Endodermal cell (in vitro differentiated cells): ENCODE results near the gene LINC01488. TPM values are rescaled to one million over a fixed set of nuclear protein-coding genes. Genes with fewer than 3 reads are reported as not detected.

ENCODE experiments used
- DNase-seq: peaks from one replicate; pipeline ENCODE4 v3.0.0-alpha.2; 2017
- H3K27ac ChIP-seq: 2 replicates; pipeline ENCODE4 v1.5.1; 2013; ENCODE audit warnings: mild to moderate bottlenecking, low read depth, low read length, moderate library complexity
- H3K27me3 ChIP-seq: 2 replicates; pipeline ENCODE4 v1.6.1; 2013; ENCODE audit warnings: mild to moderate bottlenecking, low read length, moderate library complexity; ENCODE audit not compliant: insufficient read depth, control insufficient read depth, poor library complexity, severe bottlenecking
- H3K36me3 ChIP-seq: 2 replicates; pipeline ENCODE4 v1.7.0; 2013; ENCODE audit warnings: mild to moderate bottlenecking, low read length, moderate library complexity; ENCODE audit not compliant: control insufficient read depth, insufficient read depth
- H3K4me1 ChIP-seq: one replicate; pipeline ENCODE4 v1.7.0; 2013; ENCODE audit warnings: low read length; ENCODE audit not compliant: control insufficient read depth, insufficient read depth
- H3K4me3 ChIP-seq: 2 replicates; pipeline ENCODE4 v1.5.1; 2013; ENCODE audit warnings: mild to moderate bottlenecking, low read length, moderate library complexity
- H3K9ac ChIP-seq: 2 replicates; pipeline ENCODE4 v1.6.1; 2013; ENCODE audit warnings: mild to moderate bottlenecking, low read length, moderate library complexity; ENCODE audit not compliant: poor library complexity, severe bottlenecking; ENCODE audit errors: extremely low read depth
- H3K9me3 ChIP-seq: 2 replicates; pipeline ENCODE4 v1.6.1; 2013; ENCODE audit warnings: mild to moderate bottlenecking, low read length, moderate library complexity; ENCODE audit not compliant: control insufficient read depth
- H3K27ac Mint-ChIP-seq: 2 replicates; pipeline ENCODE4 v1.8.0; 2020; ENCODE audit warnings: mixed read lengths
- H3K27me3 Mint-ChIP-seq: 2 replicates; pipeline ENCODE4 v1.8.0; 2021; ENCODE audit warnings: mild to moderate bottlenecking, mixed read lengths; ENCODE audit not compliant: insufficient read depth
- H3K36me3 Mint-ChIP-seq: 2 replicates; pipeline ENCODE4 v1.8.0; 2020; ENCODE audit warnings: low read depth, mixed read lengths
- H3K4me1 Mint-ChIP-seq: 2 replicates; pipeline ENCODE4 v1.8.0; 2020; ENCODE audit warnings: mixed read lengths
- H3K4me3 Mint-ChIP-seq: 2 replicates; pipeline ENCODE4 v1.8.0; 2020; ENCODE audit warnings: mild to moderate bottlenecking, moderate library complexity, mixed read lengths
- H3K9me3 Mint-ChIP-seq: 2 replicates; pipeline ENCODE4 v1.8.0; 2020; ENCODE audit warnings: mild to moderate bottlenecking, mixed read lengths
- WGBS, 2 experiments: methylation state at CpG; one replicate each; pipeline versions ENCODE4 v1.1.5 to v1.1.7; 2013; ENCODE audit warnings: missing lambda C conversion rate in 2 of 2, mixed read lengths in 1 of 2; ENCODE audit not compliant: insufficient coverage in 1 of 2, insufficient read length in 1 of 2; 5-methylcytosine and 5-hydroxymethylcytosine counted together
- total RNA-seq, 2 donors: library from RNA; stranded (reverse); fragmentation: NEBNext Ultra II Directional in 1 of 2; extraction: Animal tissue kit (Norgen Biotek cat#: 25700) in 1 of 2; gene quantifications; 2 replicates in 1 of 2; 3 replicates in 1 of 2; pipeline ENCODE4 v1.2.1, GENCODE V29; 2021
- TF ChIP-seq, protein P1 (sequence below): fragments of 200-600 bp; sonication (generic); conservative IDR thresholded peaks from 2 replicates; pipeline ENCODE4 v1.5.0; 2021; ENCODE audit warnings: antibody characterized with exemption, mild to moderate bottlenecking

LINC01488 gene
- total RNA-seq, 2 donors from 2014 or later = not detected

DNA sequence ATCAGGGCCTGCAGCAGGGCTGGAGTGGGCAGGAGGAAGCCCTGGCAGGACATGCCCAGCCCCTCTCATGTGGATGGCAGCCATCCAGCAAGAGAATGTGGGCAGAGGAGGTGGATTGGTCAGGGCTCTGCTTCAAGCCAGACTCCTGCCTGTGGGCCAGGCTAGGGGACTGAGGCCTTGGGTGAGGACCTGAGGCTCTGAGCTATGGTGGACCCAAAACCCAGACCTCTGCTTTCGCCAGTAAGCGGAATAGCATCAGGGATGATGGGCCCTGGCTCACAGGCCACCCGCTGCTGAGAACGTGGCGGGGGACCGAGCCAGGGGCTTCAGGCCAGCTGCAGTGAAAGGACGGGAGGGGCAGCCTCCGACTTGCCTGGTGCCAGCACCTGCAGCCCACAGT lies 57.4 kb downstream of the LINC01488 start:
- Mint-ChIP-seq H3K9me3 (no peaks in the 10 kb centered on the region), H3K36me3 (no peaks in the 10 kb centered on the region), H3K27ac (no peak overlapping the region), H3K27me3 (no peaks in the 10 kb centered on the region), H3K4me1 (no peaks in the 10 kb centered on the region), H3K4me3 (no peak overlapping the region)
- no peaks in the 10 kb centered on the region for H3K36me3 ChIP-seq
- no peaks in the 10 kb centered on the region for H3K4me1 ChIP-seq
- H3K4me3 ChIP-seq = no peak overlapping the region
- H3K27me3 ChIP-seq = no peaks in the 10 kb centered on the region
- WGBS, 2 experiments = 92 to 94% methylated on average over 8 of the region's 8 CpGs
- no peak overlapping the region for H3K9ac ChIP-seq
- TF ChIP-seq, protein P1, sequence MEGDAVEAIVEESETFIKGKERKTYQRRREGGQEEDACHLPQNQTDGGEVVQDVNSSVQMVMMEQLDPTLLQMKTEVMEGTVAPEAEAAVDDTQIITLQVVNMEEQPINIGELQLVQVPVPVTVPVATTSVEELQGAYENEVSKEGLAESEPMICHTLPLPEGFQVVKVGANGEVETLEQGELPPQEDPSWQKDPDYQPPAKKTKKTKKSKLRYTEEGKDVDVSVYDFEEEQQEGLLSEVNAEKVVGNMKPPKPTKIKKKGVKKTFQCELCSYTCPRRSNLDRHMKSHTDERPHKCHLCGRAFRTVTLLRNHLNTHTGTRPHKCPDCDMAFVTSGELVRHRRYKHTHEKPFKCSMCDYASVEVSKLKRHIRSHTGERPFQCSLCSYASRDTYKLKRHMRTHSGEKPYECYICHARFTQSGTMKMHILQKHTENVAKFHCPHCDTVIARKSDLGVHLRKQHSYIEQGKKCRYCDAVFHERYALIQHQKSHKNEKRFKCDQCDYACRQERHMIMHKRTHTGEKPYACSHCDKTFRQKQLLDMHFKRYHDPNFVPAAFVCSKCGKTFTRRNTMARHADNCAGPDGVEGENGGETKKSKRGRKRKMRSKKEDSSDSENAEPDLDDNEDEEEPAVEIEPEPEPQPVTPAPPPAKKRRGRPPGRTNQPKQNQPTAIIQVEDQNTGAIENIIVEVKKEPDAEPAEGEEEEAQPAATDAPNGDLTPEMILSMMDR = no peak
- DNase-seq = no peak
- H3K9me3 ChIP-seq = no peaks in the 10 kb centered on the region
- H3K27ac ChIP-seq = no peak overlapping the region

DNA sequence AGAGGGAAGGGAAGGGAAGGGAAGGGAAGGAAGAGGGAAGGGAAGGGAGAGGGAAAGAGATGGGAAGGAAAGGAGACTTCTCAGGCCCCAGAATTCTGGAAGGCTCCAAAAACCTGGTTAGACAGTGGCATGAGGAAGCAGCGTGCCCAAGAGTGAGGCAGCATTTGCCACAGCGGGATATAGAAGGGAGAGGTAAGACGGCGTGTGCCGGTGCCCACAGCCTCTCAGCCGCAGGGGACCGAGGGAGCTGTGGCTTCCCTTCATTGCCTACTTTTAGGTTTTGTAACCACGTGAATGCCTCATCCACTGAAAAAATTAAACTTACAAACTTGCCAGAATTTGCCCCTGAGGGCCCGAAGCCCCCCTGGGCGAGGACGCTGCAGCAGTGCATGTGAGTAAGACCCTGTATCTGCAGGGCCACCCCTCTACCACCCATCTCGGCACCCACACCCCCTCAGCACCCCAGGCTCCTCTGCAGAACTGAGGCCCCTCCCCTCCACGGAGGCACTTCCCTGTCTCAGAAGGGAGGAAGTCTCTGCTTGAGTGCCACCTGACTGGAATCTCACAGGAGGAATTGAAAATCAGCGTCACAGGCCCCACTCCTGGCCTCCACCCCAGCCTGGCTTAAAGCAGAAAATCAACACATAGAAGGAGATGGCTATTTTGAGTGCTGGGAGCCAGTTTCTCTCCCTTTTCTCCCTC lies 58.1 kb downstream of the LINC01488 start:
- H3K36me3 Mint-ChIP-seq = no peaks in the 10 kb centered on the region
- no peak overlapping the region for H3K27ac ChIP-seq

DNA sequence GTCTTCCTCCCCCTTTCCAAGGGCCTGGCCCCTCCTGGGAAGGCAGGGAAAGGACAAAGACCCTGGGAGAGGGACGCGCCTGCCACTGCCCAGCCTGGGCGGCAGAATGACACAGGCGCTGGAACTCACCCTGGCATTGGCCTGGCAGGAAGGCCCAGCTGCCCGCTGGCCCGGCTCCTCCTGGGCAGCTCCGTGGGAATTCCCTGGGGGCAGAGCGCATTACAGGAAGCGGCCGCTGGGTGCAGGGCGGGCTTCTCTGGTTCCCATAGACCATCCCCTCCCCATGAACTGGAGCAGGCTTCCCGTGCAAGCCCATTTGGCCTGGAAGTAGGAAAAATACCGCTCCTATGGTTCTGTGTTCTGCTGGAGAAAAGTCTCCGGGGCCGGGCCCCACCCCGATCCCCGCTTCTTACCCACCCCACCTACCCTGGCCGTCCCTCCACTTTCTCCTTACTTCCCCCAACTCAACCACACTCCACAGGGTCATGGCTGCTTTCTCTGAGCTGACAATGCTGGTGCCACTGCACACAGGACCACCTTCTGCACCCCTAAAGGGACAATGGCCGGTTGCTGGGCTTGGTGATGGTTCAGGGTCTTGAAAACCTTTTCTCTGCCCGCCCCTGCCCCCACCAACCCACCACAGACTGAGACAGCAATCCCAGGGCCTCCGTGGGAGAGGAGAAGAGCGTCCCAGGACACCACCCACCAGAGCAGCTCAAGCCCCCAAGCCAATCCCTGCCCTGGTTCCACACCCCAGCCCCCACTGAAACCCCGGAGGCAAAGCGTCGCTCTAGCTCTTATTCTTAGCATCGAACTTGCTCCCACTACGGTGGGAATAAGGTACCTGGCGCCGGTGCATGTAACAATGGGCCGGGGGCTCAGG lies 58.9 kb downstream of the LINC01488 start:
- no peak overlapping the region for H3K27ac Mint-ChIP-seq
- Histone ChIP-seq H3K4me3 (no peak overlapping the region), H3K36me3 (no peaks in the 10 kb centered on the region), H3K4me1 (no peaks in the 10 kb centered on the region), H3K27ac (no peak overlapping the region), H3K9me3 (no peaks in the 10 kb centered on the region), H3K27me3 (no peaks in the 10 kb centered on the region), H3K9ac (no peak overlapping the region)
- TF ChIP-seq, protein P1 = peak; percentile 42
- no peaks in the 10 kb centered on the region for H3K36me3 Mint-ChIP-seq
- DNase-seq = peak; percentile 78
- H3K9me3 Mint-ChIP-seq = no peaks in the 10 kb centered on the region
- H3K27me3 Mint-ChIP-seq = no peaks in the 10 kb centered on the region
- H3K4me3 Mint-ChIP-seq = no peak overlapping the region
- 84 to 95% methylated on average over 12 to 29 of the region's 30 CpGs for WGBS, 2 experiments
- H3K4me1 Mint-ChIP-seq = no peaks in the 10 kb centered on the region

More for the DNA sequence above, 58.1 kb downstream of the LINC01488 start:
- no peaks in the 10 kb centered on the region for H3K27me3 ChIP-seq
- DNase-seq = no peak
- no peak overlapping the region for H3K4me3 ChIP-seq
- H3K36me3 ChIP-seq = no peaks in the 10 kb centered on the region
- TF ChIP-seq, protein P1 = no peak
- WGBS, 2 experiments = 88 to 89% methylated on average over 5 to 14 of the region's 14 CpGs
- H3K9ac ChIP-seq = no peak overlapping the region
- no peaks in the 10 kb centered on the region for H3K9me3 Mint-ChIP-seq
- no peak overlapping the region for H3K4me3 Mint-ChIP-seq
- H3K4me1 Mint-ChIP-seq = no peaks in the 10 kb centered on the region
- no peaks in the 10 kb centered on the region for H3K27me3 Mint-ChIP-seq
- no peaks in the 10 kb centered on the region for H3K9me3 ChIP-seq
- no peak overlapping the region for H3K27ac Mint-ChIP-seq
- no peaks in the 10 kb centered on the region for H3K4me1 ChIP-seq
